K562 (cell line): ENCODE measurements around the gene KSR2. TPM values are rescaled to one million over a fixed set of nuclear protein-coding genes. Genes with fewer than 3 reads are reported as not detected.

Experiments used
- ATAC-seq: fragments of 200-7000 bp; cut with Tn5 transposase; 3 replicates; pipeline ENCODE4 v1.9.1; 2020; ENCODE audit warnings: moderate library complexity
- BruUV-seq: library from RNA; stranded (reverse); fragments of 400-500 nt; replicated peaks from 2 replicates; lab custom pipeline; 2021; lab: Mats Ljungman, UMichigan
- CTCF ChIA-PET: fragments of 300-600 bp; formaldehyde crosslinking; extraction: SDS; loops from one replicate; lab custom pipeline; 2021; ENCODE audit warnings: low intra/inter-chr PET ratio; lab: Yijun Ruan, JAX
- POLR2A ChIA-PET: fragments of 300-600, 350-650 bp; sonication (Branson Sonifier 250); formaldehyde crosslinking; extraction: SDS; loops from one replicate; lab custom pipeline; 2021; ENCODE audit warnings: antibody characterized with exemption, inconsistent platforms; lab: Yijun Ruan, JAX
- DNase-seq, 4 experiments: peaks; one replicate each; pipeline versions ENCODE4 v3.0.0 to v3.0.0-alpha.2; 2011 to 2018; ENCODE audit warnings: low spot score in 3 of 4, mixed read lengths in 3 of 4; ENCODE audit errors: extremely low read depth in 1 of 4
- FAIRE-seq: peaks from 2 replicates; lab custom pipeline; 2011; peaks lifted over from hg19 to GRCh38; lab: Jason Lieb, UNC
- H2AFZ ChIP-seq: 2 replicates; pipeline ENCODE4 v1.6.0; 2011; ENCODE audit warnings: low read depth, low read length, control low read depth, inconsistent platforms
- H3K27ac ChIP-seq: fragments of 200-600 bp; 3 replicates; pipeline ENCODE4 v1.8.0; 2011; ENCODE audit warnings: low read depth, mild to moderate bottlenecking, control low read depth, inconsistent platforms, low read length, moderate library complexity, mixed read lengths; ENCODE audit errors: extremely low read depth
- H3K27me3 ChIP-seq, 2 experiments: fragments of 300-600 bp in 1 of 2; 2 replicates in 1 of 2; 3 replicates in 1 of 2; pipeline versions ENCODE4 v1.6.0 to v1.8.0; 2011; ENCODE audit warnings: inconsistent platforms in 2 of 2, low read length in 2 of 2, mild to moderate bottlenecking in 1 of 2, mixed read lengths in 1 of 2, moderate library complexity in 1 of 2; ENCODE audit not compliant: control insufficient read depth in 2 of 2, insufficient read depth in 2 of 2
- H3K36me3 ChIP-seq: fragments of 300-600 bp; 3 replicates; pipeline ENCODE4 v1.8.0; 2011; ENCODE audit warnings: mild to moderate bottlenecking, low read length, inconsistent platforms; ENCODE audit not compliant: control insufficient read depth, insufficient read depth
- H3K4me1 ChIP-seq, 2 experiments: fragments of 200-600 bp in 1 of 2; replicated peaks in 1 of 2; 2 replicates in 1 of 2; 3 replicates in 1 of 2; pipeline versions ENCODE4 v1.5.1 to v1.8.0; 2011; ENCODE audit warnings: inconsistent platforms in 2 of 2, low read length in 2 of 2, mild to moderate bottlenecking in 1 of 2, mixed read lengths in 1 of 2, moderate library complexity in 1 of 2; ENCODE audit not compliant: control insufficient read depth in 2 of 2, insufficient read depth in 2 of 2
- H3K4me2 ChIP-seq: 2 replicates; pipeline ENCODE4 v1.6.1; 2011; ENCODE audit warnings: low read length, control low read depth, inconsistent platforms, mixed read lengths; ENCODE audit not compliant: insufficient read depth
- H3K4me3 ChIP-seq: fragments of 200-600 bp; sonication (generic), shearing (Covaris generic); 2 replicates; pipeline ENCODE4 v1.5.1; 2016; ENCODE audit warnings: control low read depth, inconsistent platforms
- H3K79me2 ChIP-seq: fragments of 200-600 bp; 3 replicates; pipeline ENCODE4 v1.8.0; 2011; ENCODE audit warnings: low read length, inconsistent platforms; ENCODE audit not compliant: control insufficient read depth, insufficient read depth
- H3K9ac ChIP-seq, 2 experiments: 2 replicates each; pipeline versions ENCODE4 v1.6.0 to v1.6.1; 2011; ENCODE audit warnings: low read depth in 2 of 2, low read length in 2 of 2, control low read depth in 1 of 2, inconsistent platforms in 1 of 2, mild to moderate bottlenecking in 1 of 2, mixed read lengths in 1 of 2; ENCODE audit not compliant: insufficient read depth in 1 of 2
- H3K9me1 ChIP-seq: one replicate; pipeline ENCODE4 v1.6.0; 2011; ENCODE audit warnings: inconsistent platforms, mild to moderate bottlenecking, low read length, moderate library complexity; ENCODE audit not compliant: control insufficient read depth, insufficient read depth
- H3K9me3 ChIP-seq: replicated peaks from 2 replicates; pipeline ENCODE4 v1.5.1; 2011; ENCODE audit warnings: low read depth, low read length, inconsistent platforms; ENCODE audit not compliant: control insufficient read depth, insufficient read depth
- H4K20me1 ChIP-seq: replicated peaks from 2 replicates; pipeline ENCODE4 v1.6.1; 2011; ENCODE audit warnings: low read length, inconsistent platforms, mixed read lengths; ENCODE audit not compliant: control insufficient read depth, insufficient read depth
- GABPA ChIP-seq: fragments of 200-800 bp; sonication (Bioruptor generic); conservative IDR thresholded peaks from 2 replicates; pipeline ENCODE4 v1.6.1; 2016; ENCODE audit warnings: low read depth, missing genetic modification characterization, missing compliant biosample characterization
- MCM5 ChIP-seq: fragments of 450-650 bp; IDR thresholded peaks from 2 replicates; pipeline ENCODE4 v1.6.1; 2016; ENCODE audit warnings: low read depth
- MXD1 ChIP-seq: fragments of 250-450 bp; sonication (Bioruptor Pico); IDR thresholded peaks from 2 replicates; pipeline ENCODE4 v1.8.0; 2021; ENCODE audit warnings: borderline replicate concordance, mild to moderate bottlenecking, moderate library complexity; ENCODE audit not compliant: poor library complexity, severe bottlenecking
- PKNOX1 ChIP-seq: fragments of 450-650 bp; IDR thresholded peaks from 2 replicates; pipeline ENCODE4 v1.6.1; 2016
- STAT5A ChIP-seq: IDR thresholded peaks from 2 replicates; pipeline ENCODE4 v1.6.1; 2012; ENCODE audit warnings: low read length, inconsistent platforms, borderline replicate concordance
- VEZF1 ChIP-seq: fragments of 200-800 bp; sonication (Bioruptor generic); IDR thresholded peaks from 2 replicates; pipeline ENCODE4 v1.6.1; 2017; ENCODE audit warnings: missing genetic modification characterization, missing compliant biosample characterization
- WHSC1 ChIP-seq: IDR thresholded peaks from one replicate; pipeline ENCODE4 v1.6.1; 2012; ENCODE audit warnings: low read length, control low read depth, inconsistent platforms
- ZNF592 ChIP-seq: fragments of 450-650 bp; IDR thresholded peaks from 2 replicates; pipeline ENCODE4 v1.6.1; 2017; ENCODE audit warnings: antibody characterized with exemption, mild to moderate bottlenecking
- WGBS: fragments of 100-300 bp; shearing (Covaris generic); methylation state at CpG from one replicate; pipeline ENCODE4 v1.1.6; 2016; ENCODE audit warnings: low coverage, mixed read lengths; ENCODE audit not compliant: insufficient coverage; ENCODE audit errors: missing lambda C conversion rate; 5-methylcytosine and 5-hydroxymethylcytosine counted together
- in situ Hi-C: fragments of 300-500 bp; cut with MboI; formaldehyde crosslinking; loops from 4 replicates; pipeline ENCODE4 v1.15.0; 2018; ENCODE audit warnings: inconsistent platforms, mixed read lengths
- intact Hi-C: fragments of 100-400 bp; cut with micrococcal nuclease; formaldehyde crosslinking; loops from 2 replicates; pipeline ENCODE4 v1.14.2; 2022
- polyA plus RNA-seq, 8 experiments: library from polyadenylated mRNA; depleted of rRNA in 4 of 8; stranded (reverse) in 5 of 8; unstranded in 3 of 8; fragments of >200 nt; fragmentation: Nextera tagmentation in 2 of 8; fragmentation: Illumina TruSeq in 1 of 8; extraction: Ambion mirVana in 2 of 8; extraction: Trizol in 1 of 8; gene quantifications; 2 replicates each; pipeline versions ENCODE4 v1.2.1 to v1.2.3, GENCODE V29; 2011 to 2014; ENCODE audit warnings: inconsistent platforms in 1 of 8, missing spikeins in 1 of 8
- total RNA-seq, 7 experiments: library from RNA; depleted of rRNA in 6 of 7; stranded (reverse); fragments of >200 nt in 6 of 7; fragmentation: Illumina TruSeq in 2 of 7; extraction: Trizol in 2 of 7; gene quantifications; 2 replicates each; pipeline versions ENCODE4 v1.2.1 to v1.2.3, GENCODE V29; 2011 to 2021; ENCODE audit warnings: low replicate concordance in 1 of 7

The KSR2 gene
- total and polyA plus RNA-seq, 9 of the 15 experiments (the other 6 are each of a cell fraction or from before 2014, with no cell fraction given), result not detected

GRCh38 chr12:117863002-117863709 lies 105.6 kb downstream of the KSR2 start:
- Histone ChIP-seq H3K27ac (no peak overlapping the region), H2AFZ (no peak overlapping the region), H3K4me2 (no peak overlapping the region), H3K9me3 (no peaks in the 10 kb centered on the region; the same call in none of the 2 replicates), H3K9me1 (no peaks in the 10 kb centered on the region), H3K4me1 (no peaks in the 10 kb centered on the region), H3K27me3 (peaks cover 6 to 24% of the 10 kb centered on the region in 2 experiments; a peak in 4 of 5 replicates), H4K20me1 (no peaks in the 10 kb centered on the region), H3K79me2 (no peaks in the 10 kb centered on the region), H3K9ac (no peak overlapping the region), H3K4me3 (no peak overlapping the region), H3K36me3 (no peaks in the 10 kb centered on the region)
- CTCF ChIA-PET, result no interaction called here
- WGBS, result 2% methylated on average over 10 of the region's 10 CpGs
- FAIRE-seq (no peak), ATAC-seq (no peak), DNase-seq (no peak)
- in situ Hi-C loops, result no loop called here
- intact Hi-C loops, result no loop called here
- no TSS peak for BruUV-seq
- POLR2A ChIA-PET, result no interaction called here
- TF ChIP-seq WHSC1 (no peak), MCM5 (no peak), PKNOX1 (no peak), GABPA (tag) (no peak), MXD1 (no peak), STAT5A (no peak), VEZF1 (CRISPR knock-in tag) (no peak), ZNF592 (no peak)
